Inflammatory macrophage treated with lipopolysaccharide for 4 hours (primary cell): ENCODE measurements around the gene RASEF.

ENCODE experiments used
- DNase-seq: peaks from one replicate; pipeline ENCODE4 v3.0.0-alpha.2; 2020

The RASEF gene

GRCh38 chr9:83012168-83012921 lies 50.6 kb downstream of the RASEF start:
- no peak for DNase-seq

GRCh38 chr9:83011611-83012010 lies 51.3 kb downstream of the RASEF start:
- no peak for DNase-seq

- DNase-seq: no peak
These were observed 55.2 kb downstream of the RASEF start for GRCh38 chr9:83007521-83008300.

- no peak for DNase-seq
These were observed 56.6 kb downstream of the RASEF start for GRCh38 chr9:83006378-83006777.

GRCh38 chr9:83005963-83006362 lies 57.0 kb downstream of the RASEF start:
- no peak for DNase-seq

GRCh38 chr9:83005361-83005760 lies 57.6 kb downstream of the RASEF start:
- no peak for DNase-seq

- no peak for DNase-seq
These were observed 60.6 kb downstream of the RASEF start for GRCh38 chr9:83002329-83002728.

- no peak for DNase-seq
These were observed 62.2 kb downstream of the RASEF start for GRCh38 chr9:83000765-83001164.

GRCh38 chr9:82998409-82998808 lies 64.5 kb downstream of the RASEF start:
- no peak for DNase-seq

GRCh38 chr9:82997476-82998140 lies 65.3 kb downstream of the RASEF start:
- DNase-seq: no peak

- no peak for DNase-seq
These were observed 66.0 kb downstream of the RASEF start for GRCh38 chr9:82996941-82997340.

GRCh38 chr9:82993856-82994605 lies 68.9 kb downstream of the RASEF start:
- no peak for DNase-seq

- no peak for DNase-seq
These were observed 71.3 kb downstream of the RASEF start for GRCh38 chr9:82991671-82992070.

- DNase-seq: no peak
These were observed 73.0 kb downstream of the RASEF start for GRCh38 chr9:82989929-82990328.

- no peak for DNase-seq
These were observed 74.5 kb downstream of the RASEF start for GRCh38 chr9:82988488-82988887.

- no peak for DNase-seq
These were observed 75.4 kb downstream of the RASEF start for GRCh38 chr9:82987370-82988189.

- DNase-seq: no peak
These were observed 81.4 kb downstream of the RASEF start for GRCh38 chr9:82981552-82981951.

GRCh38 chr9:82975176-82975575 lies 87.8 kb downstream of the RASEF start:
- no peak for DNase-seq

- DNase-seq: no peak
These were observed 90.5 kb downstream of the RASEF start for GRCh38 chr9:82972446-82972845.

GRCh38 chr9:82970359-82970758 lies 92.6 kb downstream of the RASEF start:
- no peak for DNase-seq

- no peak for DNase-seq
These were observed 93.7 kb downstream of the RASEF start for GRCh38 chr9:82969291-82969690.

- no peak for DNase-seq
These were observed 94.1 kb downstream of the RASEF start for GRCh38 chr9:82968816-82969215.
